ENCODE measurements around the gene UBE2R2.

GRCh38 chr9:33881635-33882034, 64.7 kb downstream of the UBE2R2 start:
- no peak for TF ChIP-seq CTCF (IDR thresholded peaks at IDR 0.05)
- no peak for TF ChIP-seq POLR2AphosphoS5 (IDR thresholded peaks at IDR 0.05)
- no peak for TF ChIP-seq POLR2A (IDR thresholded peaks at IDR 0.05)

All from breast epithelium (tissue), 3 donors.